IMR-90 (cell line): ENCODE measurements around the gene SLITRK3. TPM values are rescaled to one million over a fixed set of nuclear protein-coding genes. Genes with fewer than 3 reads are reported as not detected.

Source experiments
- ATAC-seq: fragments of 200-7000 bp; cut with Tn5 transposase; 2 replicates; pipeline ENCODE4 v1.9.1; 2020; ENCODE audit warnings: low read depth, mild to moderate bottlenecking, moderate library complexity
- BruUV-seq: library from RNA; stranded (reverse); fragments of 400-500 nt; replicated peaks from 2 replicates; lab custom pipeline; 2021; lab: Mats Ljungman, UMichigan
- CTCF ChIA-PET: fragments of 300-600 bp; formaldehyde crosslinking; extraction: SDS; loops from one replicate; lab custom pipeline; 2021; ENCODE audit warnings: antibody characterized with exemption; lab: Yijun Ruan, JAX
- POLR2A ChIA-PET: fragments of 300-600 bp; sonication (Branson Sonifier 250); formaldehyde crosslinking; loops from one replicate; lab custom pipeline; 2022; ENCODE audit warnings: antibody characterized with exemption; ENCODE audit not compliant: unreplicated experiment; lab: Charles Lee
- DNase-seq: peaks from one replicate; pipeline ENCODE4 v3.0.0; 2013
- H2AFZ ChIP-seq: replicated peaks from 2 replicates; pipeline ENCODE3; 2013; ENCODE audit warnings: low read length, mild to moderate bottlenecking; ENCODE audit not compliant: poor library complexity
- H2AK5ac ChIP-seq: 2 replicates; pipeline ENCODE4 v1.6.1; 2013; ENCODE audit warnings: low read depth, low read length, inconsistent platforms
- H2AK9ac ChIP-seq: replicated peaks from 2 replicates; pipeline ENCODE3; 2013; ENCODE audit warnings: mild to moderate bottlenecking, low read depth, low read length, moderate library complexity; ENCODE audit not compliant: poor library complexity
- H2BK120ac ChIP-seq: 2 replicates; pipeline ENCODE4 v1.6.1; 2013; ENCODE audit warnings: low read depth, low read length, inconsistent platforms
- H2BK15ac ChIP-seq: 3 replicates; pipeline ENCODE4 v1.6.1; 2013; ENCODE audit warnings: low read depth, low read length, inconsistent platforms
- H2BK20ac ChIP-seq: 2 replicates; pipeline ENCODE4 v1.6.1; 2013; ENCODE audit warnings: low read depth, mild to moderate bottlenecking, inconsistent platforms, low read length, moderate library complexity
- H2BK5ac ChIP-seq: 2 replicates; pipeline ENCODE4 v1.6.1; 2013; ENCODE audit warnings: mild to moderate bottlenecking, low read depth, low read length, inconsistent platforms; ENCODE audit not compliant: poor library complexity, severe bottlenecking
- H3K14ac ChIP-seq: replicated peaks from 2 replicates; pipeline ENCODE4 v1.6.1; 2013; ENCODE audit warnings: low read depth, low read length, inconsistent platforms
- H3K18ac ChIP-seq: 2 replicates; pipeline ENCODE4 v1.6.1; 2013; ENCODE audit warnings: low read depth, low read length, control low read depth
- H3K23ac ChIP-seq: 2 replicates; pipeline ENCODE4 v1.6.1; 2013; ENCODE audit warnings: low read depth, low read length, inconsistent platforms
- H3K27ac ChIP-seq: 2 replicates; pipeline ENCODE4 v1.5.1; 2013; ENCODE audit warnings: mild to moderate bottlenecking, control low read depth, low read length; ENCODE audit not compliant: insufficient read depth
- H3K27me3 ChIP-seq: 2 replicates; pipeline ENCODE4 v1.6.1; 2013; ENCODE audit warnings: low read length; ENCODE audit not compliant: control insufficient read depth, insufficient read depth
- H3K36me3 ChIP-seq: 2 replicates; pipeline ENCODE4 v1.6.1; 2013; ENCODE audit warnings: low read length, mixed read lengths; ENCODE audit not compliant: control insufficient read depth, insufficient read depth
- H3K4ac ChIP-seq: 2 replicates; pipeline ENCODE4 v1.6.1; 2013; ENCODE audit warnings: low read depth, low read length, inconsistent platforms
- H3K4me1 ChIP-seq: 2 replicates; pipeline ENCODE4 v1.6.1; 2013; ENCODE audit warnings: low read length, mixed read lengths; ENCODE audit not compliant: control insufficient read depth, insufficient read depth
- H3K4me2 ChIP-seq: 2 replicates; pipeline ENCODE4 v1.6.1; 2013; ENCODE audit warnings: low read depth, mild to moderate bottlenecking, control low read depth, low read length, moderate library complexity
- H3K4me3 ChIP-seq: 2 replicates; pipeline ENCODE4 v1.5.1; 2013; ENCODE audit warnings: low read depth, mild to moderate bottlenecking, control low read depth, low read length, moderate library complexity; ENCODE audit not compliant: insufficient read depth
- H3K56ac ChIP-seq: 2 replicates; pipeline ENCODE4 v1.6.1; 2013; ENCODE audit warnings: low read length, inconsistent platforms; ENCODE audit not compliant: insufficient read depth; ENCODE audit errors: extremely low read depth
- H3K79me1 ChIP-seq, 2 experiments: 2 replicates each; pipeline ENCODE4 v1.6.1; 2013; ENCODE audit warnings: low read length in 2 of 2, inconsistent platforms in 1 of 2, low read depth in 1 of 2
- H3K9ac ChIP-seq: 2 replicates; pipeline ENCODE4 v1.6.1; 2013; ENCODE audit warnings: low read depth, low read length, control low read depth
- H3K9me1 ChIP-seq: 2 replicates; pipeline ENCODE4 v1.6.1; 2013; ENCODE audit warnings: low read length, inconsistent platforms; ENCODE audit not compliant: insufficient read depth
- H3K9me3 ChIP-seq: 2 replicates; pipeline ENCODE4 v1.6.1; 2013; ENCODE audit warnings: low read length; ENCODE audit not compliant: control insufficient read depth, insufficient read depth
- H4K20me1 ChIP-seq: 2 replicates; pipeline ENCODE4 v1.6.1; 2013; ENCODE audit warnings: low read length, inconsistent platforms; ENCODE audit not compliant: insufficient read depth
- H4K5ac ChIP-seq: 2 replicates; pipeline ENCODE4 v1.6.1; 2013; ENCODE audit warnings: mild to moderate bottlenecking, low read depth, low read length, control low read depth
- H4K8ac ChIP-seq, 2 experiments: 2 replicates each; pipeline ENCODE4 v1.6.1; 2013; ENCODE audit warnings: low read depth in 2 of 2, low read length in 2 of 2, control low read depth in 1 of 2, inconsistent platforms in 1 of 2
- H4K91ac ChIP-seq: 2 replicates; pipeline ENCODE4 v1.6.1; 2013; ENCODE audit warnings: low read depth, low read length, inconsistent platforms; ENCODE audit not compliant: insufficient read depth
- CHD1 ChIP-seq: IDR thresholded peaks from 2 replicates; pipeline ENCODE4 v1.6.1; 2012; ENCODE audit warnings: low read depth, low read length, improper control_type of control experiment
- FOS ChIP-seq: fragments of 150-350 bp; IDR thresholded peaks from 2 replicates; pipeline ENCODE4 v1.6.1; 2016; ENCODE audit warnings: low read depth, low read length
- MAZ ChIP-seq: IDR thresholded peaks from 2 replicates; pipeline ENCODE4 v1.6.1; 2012; ENCODE audit warnings: low read depth, mild to moderate bottlenecking, low read length, improper control_type of control experiment, moderate library complexity, borderline replicate concordance
- NFE2L2 ChIP-seq: fragments of 150-350 bp; IDR thresholded peaks from 2 replicates; pipeline ENCODE4 v1.6.1; 2016; ENCODE audit warnings: low read depth, mild to moderate bottlenecking, low read length
- POLR2A ChIP-seq: IDR thresholded peaks from 2 replicates; pipeline ENCODE4 v1.6.1; 2012; ENCODE audit warnings: mild to moderate bottlenecking, low read depth, low read length
- USF2 ChIP-seq: fragments of 150-350 bp; IDR thresholded peaks from 2 replicates; pipeline ENCODE4 v1.6.1; 2017; ENCODE audit warnings: mild to moderate bottlenecking, antibody characterized with exemption, low read length, low read depth
- WGBS, 2 experiments: methylation state at CpG; one replicate each; pipeline versions ENCODE4 v1.1.5 to v1.1.7; 2013; ENCODE audit warnings: missing lambda C conversion rate in 2 of 2; ENCODE audit not compliant: insufficient read length in 1 of 2; ENCODE audit errors: extremely low coverage in 2 of 2; 5-methylcytosine and 5-hydroxymethylcytosine counted together
- dilution Hi-C: fragments of 300-500 bp; cut with HindIII; formaldehyde crosslinking; loops from one replicate; pipeline ENCODE4 v1.14.3; 2018; ENCODE audit warnings: low sequenced_read_pairs; ENCODE audit not compliant: unreplicated experiment
- in situ Hi-C: fragments of 300-500 bp; cut with MboI; formaldehyde crosslinking; loops from 3 replicates; pipeline ENCODE4 v1.14.3; 2019; ENCODE audit warnings: low sequenced_read_pairs, inconsistent platforms, mixed read lengths
- intact Hi-C: fragments of 100-400 bp; cut with micrococcal nuclease; formaldehyde crosslinking; loops from 2 replicates; pipeline ENCODE4 v1.10.0; 2022
- polyA plus RNA-seq, 3 experiments: library from polyadenylated mRNA; depleted of rRNA; stranded (reverse); fragments of >200 nt; gene quantifications; 2 replicates each; pipeline ENCODE4 v1.2.3, GENCODE V29; 2012; ENCODE audit warnings: low replicate concordance in 1 of 3
- total RNA-seq: library from RNA; depleted of rRNA; stranded (reverse); fragments of >200 nt; gene quantifications from 2 replicates; pipeline ENCODE4 v1.2.3, GENCODE V29; 2012

The SLITRK3 gene
- total and polyA plus RNA-seq, 2 of the 4 experiments (the other 2 are of a cell fraction) = not detected

DNA sequence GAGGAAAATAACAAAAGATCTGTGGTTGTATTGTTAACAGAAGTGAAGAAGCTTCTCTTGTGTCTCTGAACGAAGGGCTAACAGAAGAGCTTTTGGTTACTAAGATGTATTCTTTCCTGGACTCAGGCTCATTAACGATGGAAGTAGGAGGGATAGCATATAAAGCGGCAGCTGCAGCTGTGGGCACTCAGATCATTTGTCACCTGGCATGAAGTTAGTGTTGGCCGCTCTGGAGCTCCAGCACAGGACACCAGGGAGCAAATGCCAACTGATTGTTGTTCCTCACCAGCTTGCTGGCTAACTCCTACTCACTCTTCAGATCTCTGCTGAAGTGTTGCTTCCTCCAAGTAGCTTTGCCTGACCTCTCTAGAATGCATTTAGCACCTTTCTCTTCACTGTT, 15.5 kb upstream of the SLITRK3 start:
- no peak overlapping the region for H3K27ac ChIP-seq
- intact Hi-C loops = no loop called here

More for the DNA sequence above, 15.5 kb upstream of the SLITRK3 start:
- no peak overlapping the region for H4K5ac ChIP-seq
- ChIA-PET POLR2A (no interaction called here), CTCF (interaction anchor here (0.6 kb wide), 1 partner anchor 19 kb away, joined by 5 read pairs; no protein-coding TSS in a partner anchor)
- no peaks in the 10 kb centered on the region for H3K4me1 ChIP-seq
- no peak overlapping the region for H2AFZ ChIP-seq
- no peaks in the 10 kb centered on the region for H4K20me1 ChIP-seq
- no peak overlapping the region for H3K4me2 ChIP-seq
- H4K8ac ChIP-seq = no peak overlapping the region
- H3K9ac ChIP-seq = no peak overlapping the region
- BruUV-seq = no TSS peak
- no peaks in the 10 kb centered on the region for H3K9me1 ChIP-seq
- H3K14ac ChIP-seq = no peak overlapping the region
- no peaks in the 10 kb centered on the region for H3K27me3 ChIP-seq
- no peak overlapping the region for H3K4me3 ChIP-seq
- H3K79me1 ChIP-seq = no peaks in the 10 kb centered on the region
- dilution Hi-C loops = no loop called here
- ATAC-seq (no peak), DNase-seq (no peak)
- H2BK120ac ChIP-seq = no peak overlapping the region
- no peak overlapping the region for H4K91ac ChIP-seq
- no peak overlapping the region for H3K23ac ChIP-seq
- H3K4ac ChIP-seq = no peak overlapping the region
- no peak overlapping the region for H2AK5ac ChIP-seq
- H3K9me3 ChIP-seq = no peaks in the 10 kb centered on the region
- H2BK15ac ChIP-seq = no peak overlapping the region
- no peak overlapping the region for H2BK20ac ChIP-seq
- no peak overlapping the region for H3K56ac ChIP-seq
- H2BK5ac ChIP-seq = no peak overlapping the region
- TF ChIP-seq USF2 = no peak
- no peak for TF ChIP-seq MAZ
- TF ChIP-seq CHD1 = no peak
- TF ChIP-seq POLR2A = no peak
- TF ChIP-seq FOS = no peak
- no peak for TF ChIP-seq NFE2L2
- H3K36me3 ChIP-seq = no peaks in the 10 kb centered on the region
- 40% methylated on average over 1 of the region's 4 CpGs; no CpG with 5 or more reads in 1 of the 2 experiments for WGBS, 2 experiments
- in situ Hi-C loops = no loop called here
- H3K18ac ChIP-seq = no peak overlapping the region
- no peak overlapping the region for H2AK9ac ChIP-seq
